GM12878 (cell line): ENCODE data around the gene DTX3. TPM values are rescaled to one million over a fixed set of nuclear protein-coding genes. Genes with fewer than 3 reads are reported as not detected.

Experiments
- ATAC-seq: fragments of 200-7000 bp; cut with Tn5 transposase; 3 replicates; pipeline ENCODE4 v1.9.1; 2020; ENCODE audit warnings: mild to moderate bottlenecking, moderate library complexity
- BruUV-seq: library from RNA; stranded (reverse); fragments of 400-500 nt; replicated peaks from 2 replicates; lab custom pipeline; 2021; lab: Mats Ljungman, UMichigan
- CTCF ChIA-PET: fragments of 300-600 bp; sonication (Branson Sonifier 250); formaldehyde crosslinking; extraction: SDS; loops from one replicate; lab custom pipeline; 2021; ENCODE audit warnings: inconsistent platforms; lab: Yijun Ruan, JAX
- POLR2A ChIA-PET: fragments of 350-600 bp; formaldehyde crosslinking; extraction: SDS; loops from one replicate; lab custom pipeline; 2021; ENCODE audit warnings: inconsistent platforms; lab: Charles Lee
- RAD21 ChIA-PET: fragments of 300-600 bp; sonication (Branson Sonifier 250); formaldehyde crosslinking; loops from one replicate; lab custom pipeline; 2023; ENCODE audit warnings: antibody characterized with exemption; ENCODE audit not compliant: unreplicated experiment; lab: Charles Lee
- SMC1A ChIA-PET: fragments of 300-600 bp; sonication (Branson Sonifier 250); formaldehyde crosslinking; loops from one replicate; lab custom pipeline; 2023; ENCODE audit not compliant: unreplicated experiment, uncharacterized antibody; lab: Charles Lee
- DNase-seq: peaks from one replicate; pipeline ENCODE4 v3.0.0-alpha.2; 2011; ENCODE audit warnings: low read depth, low spot score
- FAIRE-seq: peaks from 3 replicates; lab custom pipeline; 2011; peaks lifted over from hg19 to GRCh38; lab: Jason Lieb, UNC
- H2AFZ ChIP-seq: 2 replicates; pipeline ENCODE4 v1.6.0; 2011; ENCODE audit warnings: low read depth, low read length, control low read depth; ENCODE audit not compliant: control insufficient read depth
- H3K27ac ChIP-seq: 2 replicates; pipeline ENCODE4 v1.5.1; 2011; ENCODE audit warnings: control low read depth; ENCODE audit not compliant: control insufficient read depth, insufficient read depth
- H3K27me3 ChIP-seq, 2 experiments: replicated peaks in 1 of 2; 2 replicates each; pipeline versions ENCODE4 v1.6.0 to v1.6.1; 2011; ENCODE audit warnings: low read length in 1 of 2; ENCODE audit not compliant: control insufficient read depth in 2 of 2, insufficient read depth in 2 of 2
- H3K36me3 ChIP-seq, 2 experiments: 2 replicates each; pipeline ENCODE4 v1.5.1; 2011; ENCODE audit warnings: low read length in 1 of 2; ENCODE audit not compliant: control insufficient read depth in 2 of 2, insufficient read depth in 2 of 2
- H3K4me1 ChIP-seq: 2 replicates; pipeline ENCODE4 v1.6.1; 2011; ENCODE audit warnings: mild to moderate bottlenecking, low read length, moderate library complexity, mixed read lengths; ENCODE audit not compliant: control insufficient read depth, insufficient read depth
- H3K4me2 ChIP-seq: 2 replicates; pipeline ENCODE4 v1.6.0; 2011; ENCODE audit warnings: control low read depth; ENCODE audit not compliant: control insufficient read depth, insufficient read depth
- H3K4me3 ChIP-seq: fragments of 200-600 bp; sonication (generic); 2 replicates; pipeline ENCODE4 v1.5.1; 2016
- H3K79me2 ChIP-seq: 2 replicates; pipeline ENCODE4 v1.6.0; 2011; ENCODE audit warnings: low read length; ENCODE audit not compliant: control insufficient read depth, insufficient read depth
- H3K9ac ChIP-seq: 2 replicates; pipeline ENCODE4 v1.8.0; 2011; ENCODE audit warnings: low read length, control low read depth, mixed read lengths; ENCODE audit not compliant: control insufficient read depth, insufficient read depth
- H3K9me3 ChIP-seq: replicated peaks from 3 replicates; pipeline ENCODE4 v1.5.1; 2011; ENCODE audit warnings: mild to moderate bottlenecking, low read length; ENCODE audit not compliant: control insufficient read depth, insufficient read depth
- H4K20me1 ChIP-seq: 2 replicates; pipeline ENCODE4 v1.6.0; 2011; ENCODE audit not compliant: control insufficient read depth, insufficient read depth
- ATF7 ChIP-seq: fragments of 450-650 bp; IDR thresholded peaks from 2 replicates; pipeline ENCODE4 v1.6.1; 2016; ENCODE audit warnings: low read depth, mild to moderate bottlenecking
- CREM ChIP-seq: IDR thresholded peaks from 2 replicates; pipeline ENCODE4 v1.6.1; 2014; ENCODE audit warnings: antibody characterized with exemption, low read depth
- DPF2 ChIP-seq: fragments of 450-650 bp; IDR thresholded peaks from 2 replicates; pipeline ENCODE4 v1.6.1; 2017; ENCODE audit warnings: mild to moderate bottlenecking
- MEF2A ChIP-seq: IDR thresholded peaks from 2 replicates; pipeline ENCODE4 v1.6.1; 2011; ENCODE audit warnings: low read depth, mild to moderate bottlenecking, low read length, moderate library complexity; ENCODE audit not compliant: insufficient read depth
- RFX5 ChIP-seq: IDR thresholded peaks from 2 replicates; pipeline ENCODE4 v1.6.1; 2011; ENCODE audit warnings: low read depth, low read length, improper control_type of control experiment
- SREBF1 ChIP-seq: IDR thresholded peaks from 2 replicates; pipeline ENCODE4 v1.6.1; 2012; ENCODE audit warnings: mild to moderate bottlenecking, low read length
- TBL1XR1 ChIP-seq: IDR thresholded peaks from 2 replicates; pipeline ENCODE4 v1.6.1; 2012; ENCODE audit warnings: low read depth, low read length, improper control_type of control experiment
- WGBS: methylation state at CpG from one replicate; pipeline ENCODE4 v1.1.6; 2016; ENCODE audit warnings: low lambda C conversion rate; ENCODE audit not compliant: insufficient replicate concordance, insufficient coverage; ENCODE audit errors: missing lambda C conversion rate; 5-methylcytosine and 5-hydroxymethylcytosine counted together
- in situ Hi-C: fragments of 300-500 bp; cut with MboI; formaldehyde crosslinking; loops from 9 replicates; pipeline ENCODE4 v1.14.3; 2018; ENCODE audit warnings: mixed read lengths
- intact Hi-C: fragments of 100-400 bp; cut with micrococcal nuclease; formaldehyde crosslinking; loops from one replicate; pipeline ENCODE4 v1.14.2; 2022; ENCODE audit not compliant: unreplicated experiment
- polyA plus RNA-seq, 11 experiments: library from polyadenylated mRNA; depleted of rRNA in 4 of 11; unstranded in 6 of 11; stranded (reverse) in 5 of 11; fragments of >200 nt; fragmentation: Nextera tagmentation in 4 of 11; fragmentation: Illumina TruSeq in 1 of 11; extraction: Ambion mirVana in 4 of 11; extraction: Trizol in 1 of 11; gene quantifications; 1 replicate in 1 of 11; 2 replicates in 10 of 11; pipeline versions ENCODE4 v1.2.1 to v1.2.3, GENCODE V29; 2011 to 2016; ENCODE audit warnings: inconsistent platforms in 2 of 11, missing spikeins in 2 of 11, low read depth in 1 of 11
- total RNA-seq, 4 experiments: library from RNA; depleted of rRNA in 3 of 4; stranded (reverse); fragments of >200 nt in 3 of 4; fragmentation: Illumina TruSeq in 1 of 4; extraction: Trizol in 1 of 4; gene quantifications; 2 replicates each; pipeline versions ENCODE4 v1.2.1 to v1.2.3, GENCODE V29; 2013 to 2021
- TF ChIP-seq, protein P1 (sequence below): fragments of 450-650 bp; IDR thresholded peaks from 2 replicates; pipeline ENCODE4 v1.6.1; 2017; ENCODE audit warnings: low read depth, mild to moderate bottlenecking, moderate library complexity
- TF ChIP-seq, protein P2 (sequence below): fragments of 450-650 bp; IDR thresholded peaks from 2 replicates; pipeline ENCODE4 v1.6.1; 2017; ENCODE audit warnings: mild to moderate bottlenecking, moderate library complexity
- TF ChIP-seq, protein P3 (sequence below): fragments of 150-350 bp; IDR thresholded peaks from 2 replicates; pipeline ENCODE4 v1.6.1; 2016; ENCODE audit warnings: low read depth, low read length

The DTX3 gene
- total and polyA plus RNA-seq, 10 of the 15 experiments (the other 5 are each of a cell fraction or from before 2014, with no cell fraction given), result 1.1 to 13.6 (median 5.6) TPM

DNA sequence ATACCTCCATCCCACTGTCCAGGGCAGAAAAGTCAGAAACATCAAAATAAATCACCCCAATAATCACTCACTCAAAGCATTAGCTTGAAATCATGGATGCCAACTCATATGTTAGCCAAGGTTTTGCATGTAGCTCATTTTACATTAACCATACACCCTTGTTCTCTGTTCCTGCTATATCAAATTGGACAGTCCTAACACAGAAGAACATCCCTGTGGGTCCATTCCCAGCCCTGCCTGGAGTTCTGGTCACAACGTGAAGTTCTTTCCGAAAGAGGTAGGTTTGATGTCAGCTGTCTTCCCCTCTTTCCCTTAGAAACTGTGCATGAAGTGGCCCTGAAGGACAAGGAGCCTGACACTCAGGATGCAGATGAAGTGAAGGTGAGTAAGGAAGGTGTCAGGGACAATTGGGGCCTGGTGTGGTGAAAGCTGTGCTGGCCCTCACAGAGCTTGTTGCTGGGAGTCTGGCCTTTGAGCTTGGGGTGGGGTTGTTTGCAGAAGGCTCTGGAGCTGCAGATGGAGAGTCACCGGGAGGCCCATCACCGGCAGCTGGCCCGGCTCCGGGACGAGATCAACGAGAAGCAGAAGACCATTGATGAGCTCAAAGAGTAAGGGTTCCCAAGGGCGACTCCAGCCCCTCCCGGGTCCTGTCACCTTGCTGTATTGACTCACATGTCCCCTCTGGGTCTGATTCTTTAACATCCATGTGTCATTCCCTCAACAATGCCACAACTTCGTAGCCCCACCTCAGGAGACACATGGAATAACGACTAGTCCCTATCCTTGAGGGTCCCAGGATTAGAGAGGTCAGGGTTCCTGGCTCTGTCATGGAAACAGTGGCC is 28.6 kb upstream of the DTX3 start:
- Histone ChIP-seq H2AFZ (no peak overlapping the region), H3K4me2 (no peak overlapping the region), H3K4me3 (no peak overlapping the region), H3K27ac (no peak overlapping the region)
- DNase-seq (no peak), FAIRE-seq (no peak)
- ChIA-PET POLR2A (interaction anchor here (0.6 to 0.8 kb wide), 2 partner anchors 14 to 28 kb away, joined by 3 read pairs; partner anchors contain the start of gene DTX3), CTCF (interaction anchor here (0.6 to 2.0 kb wide), 7 partner anchors 9 to 170 kb away, joined by 3 to 7 read pairs (median 3); no protein-coding TSS in a partner anchor)
- TF ChIP-seq TBL1XR1 (no peak), RFX5 (no peak), CREM (no peak), SREBF1 (no peak), DPF2 (no peak), ATF7 (no peak), MEF2A (no peak)
- TF ChIP-seq, protein P1, sequence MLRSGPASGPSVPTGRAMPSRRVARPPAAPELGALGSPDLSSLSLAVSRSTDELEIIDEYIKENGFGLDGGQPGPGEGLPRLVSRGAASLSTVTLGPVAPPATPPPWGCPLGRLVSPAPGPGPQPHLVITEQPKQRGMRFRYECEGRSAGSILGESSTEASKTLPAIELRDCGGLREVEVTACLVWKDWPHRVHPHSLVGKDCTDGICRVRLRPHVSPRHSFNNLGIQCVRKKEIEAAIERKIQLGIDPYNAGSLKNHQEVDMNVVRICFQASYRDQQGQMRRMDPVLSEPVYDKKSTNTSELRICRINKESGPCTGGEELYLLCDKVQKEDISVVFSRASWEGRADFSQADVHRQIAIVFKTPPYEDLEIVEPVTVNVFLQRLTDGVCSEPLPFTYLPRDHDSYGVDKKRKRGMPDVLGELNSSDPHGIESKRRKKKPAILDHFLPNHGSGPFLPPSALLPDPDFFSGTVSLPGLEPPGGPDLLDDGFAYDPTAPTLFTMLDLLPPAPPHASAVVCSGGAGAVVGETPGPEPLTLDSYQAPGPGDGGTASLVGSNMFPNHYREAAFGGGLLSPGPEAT, result no peak
- TF ChIP-seq, protein P2, sequence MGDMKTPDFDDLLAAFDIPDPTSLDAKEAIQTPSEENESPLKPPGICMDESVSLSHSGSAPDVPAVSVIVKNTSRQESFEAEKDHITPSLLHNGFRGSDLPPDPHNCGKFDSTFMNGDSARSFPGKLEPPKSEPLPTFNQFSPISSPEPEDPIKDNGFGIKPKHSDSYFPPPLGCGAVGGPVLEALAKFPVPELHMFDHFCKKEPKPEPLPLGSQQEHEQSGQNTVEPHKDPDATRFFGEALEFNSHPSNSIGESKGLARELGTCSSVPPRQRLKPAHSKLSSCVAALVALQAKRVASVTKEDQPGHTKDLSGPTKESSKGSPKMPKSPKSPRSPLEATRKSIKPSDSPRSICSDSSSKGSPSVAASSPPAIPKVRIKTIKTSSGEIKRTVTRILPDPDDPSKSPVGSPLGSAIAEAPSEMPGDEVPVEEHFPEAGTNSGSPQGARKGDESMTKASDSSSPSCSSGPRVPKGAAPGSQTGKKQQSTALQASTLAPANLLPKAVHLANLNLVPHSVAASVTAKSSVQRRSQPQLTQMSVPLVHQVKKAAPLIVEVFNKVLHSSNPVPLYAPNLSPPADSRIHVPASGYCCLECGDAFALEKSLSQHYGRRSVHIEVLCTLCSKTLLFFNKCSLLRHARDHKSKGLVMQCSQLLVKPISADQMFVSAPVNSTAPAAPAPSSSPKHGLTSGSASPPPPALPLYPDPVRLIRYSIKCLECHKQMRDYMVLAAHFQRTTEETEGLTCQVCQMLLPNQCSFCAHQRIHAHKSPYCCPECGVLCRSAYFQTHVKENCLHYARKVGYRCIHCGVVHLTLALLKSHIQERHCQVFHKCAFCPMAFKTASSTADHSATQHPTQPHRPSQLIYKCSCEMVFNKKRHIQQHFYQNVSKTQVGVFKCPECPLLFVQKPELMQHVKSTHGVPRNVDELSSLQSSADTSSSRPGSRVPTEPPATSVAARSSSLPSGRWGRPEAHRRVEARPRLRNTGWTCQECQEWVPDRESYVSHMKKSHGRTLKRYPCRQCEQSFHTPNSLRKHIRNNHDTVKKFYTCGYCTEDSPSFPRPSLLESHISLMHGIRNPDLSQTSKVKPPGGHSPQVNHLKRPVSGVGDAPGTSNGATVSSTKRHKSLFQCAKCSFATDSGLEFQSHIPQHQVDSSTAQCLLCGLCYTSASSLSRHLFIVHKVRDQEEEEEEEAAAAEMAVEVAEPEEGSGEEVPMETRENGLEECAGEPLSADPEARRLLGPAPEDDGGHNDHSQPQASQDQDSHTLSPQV, result no peak
- TF ChIP-seq, protein P3, sequence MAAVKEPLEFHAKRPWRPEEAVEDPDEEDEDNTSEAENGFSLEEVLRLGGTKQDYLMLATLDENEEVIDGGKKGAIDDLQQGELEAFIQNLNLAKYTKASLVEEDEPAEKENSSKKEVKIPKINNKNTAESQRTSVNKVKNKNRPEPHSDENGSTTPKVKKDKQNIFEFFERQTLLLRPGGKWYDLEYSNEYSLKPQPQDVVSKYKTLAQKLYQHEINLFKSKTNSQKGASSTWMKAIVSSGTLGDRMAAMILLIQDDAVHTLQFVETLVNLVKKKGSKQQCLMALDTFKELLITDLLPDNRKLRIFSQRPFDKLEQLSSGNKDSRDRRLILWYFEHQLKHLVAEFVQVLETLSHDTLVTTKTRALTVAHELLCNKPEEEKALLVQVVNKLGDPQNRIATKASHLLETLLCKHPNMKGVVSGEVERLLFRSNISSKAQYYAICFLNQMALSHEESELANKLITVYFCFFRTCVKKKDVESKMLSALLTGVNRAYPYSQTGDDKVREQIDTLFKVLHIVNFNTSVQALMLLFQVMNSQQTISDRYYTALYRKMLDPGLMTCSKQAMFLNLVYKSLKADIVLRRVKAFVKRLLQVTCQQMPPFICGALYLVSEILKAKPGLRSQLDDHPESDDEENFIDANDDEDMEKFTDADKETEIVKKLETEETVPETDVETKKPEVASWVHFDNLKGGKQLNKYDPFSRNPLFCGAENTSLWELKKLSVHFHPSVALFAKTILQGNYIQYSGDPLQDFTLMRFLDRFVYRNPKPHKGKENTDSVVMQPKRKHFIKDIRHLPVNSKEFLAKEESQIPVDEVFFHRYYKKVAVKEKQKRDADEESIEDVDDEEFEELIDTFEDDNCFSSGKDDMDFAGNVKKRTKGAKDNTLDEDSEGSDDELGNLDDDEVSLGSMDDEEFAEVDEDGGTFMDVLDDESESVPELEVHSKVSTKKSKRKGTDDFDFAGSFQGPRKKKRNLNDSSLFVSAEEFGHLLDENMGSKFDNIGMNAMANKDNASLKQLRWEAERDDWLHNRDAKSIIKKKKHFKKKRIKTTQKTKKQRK, result no peak
- TF ChIP-seq, all 136 proteins: peak for 0
- no peaks in the 10 kb centered on the region; a peak in 2 of 4 replicates for H3K27me3 ChIP-seq
- intact Hi-C loops, result no loop called here
- H3K4me1 ChIP-seq, result no peaks in the 10 kb centered on the region
- H3K36me3 ChIP-seq, result no peaks in the 10 kb centered on the region
- ChIA-PET SMC1A (interaction anchor here (1.0 to 1.8 kb wide), 4 partner anchors 30 to 46 kb away, joined by 3 to 6 read pairs (median 4); no protein-coding TSS in a partner anchor), RAD21 (interaction anchor here (1.3 kb wide), 1 partner anchor 117 kb away, joined by 5 read pairs; no protein-coding TSS in a partner anchor)
- 51% methylated on average over 12 of the region's 12 CpGs for WGBS
- H3K79me2 ChIP-seq, result no peaks in the 10 kb centered on the region
- H4K20me1 ChIP-seq, result no peaks in the 10 kb centered on the region
- H3K9me3 ChIP-seq, result no peaks in the 10 kb centered on the region
- H3K9ac ChIP-seq, result no peak overlapping the region
- ATAC-seq, result no peak
- in situ Hi-C loops, result no loop called here
- BruUV-seq, result no TSS peak
